H1 (cell line): ENCODE measurements around the gene HLA-DOB. TPM values are rescaled to one million over a fixed set of nuclear protein-coding genes. Genes with fewer than 3 reads are reported as not detected.

Experiments
- CTCF ChIA-PET: fragments of 300-600 bp; sonication (Branson Sonifier 250); formaldehyde crosslinking; loops from one replicate; lab custom pipeline; 2021; ENCODE audit not compliant: partially characterized antibody; lab: Charles Lee
- POLR2A ChIA-PET: fragments of 300-600 bp; sonication (Branson Sonifier 250); formaldehyde crosslinking; loops from one replicate; lab custom pipeline; 2021; ENCODE audit warnings: inconsistent platforms; ENCODE audit not compliant: partially characterized antibody; lab: Charles Lee
- DNase-seq, 2 experiments: peaks; one replicate each; pipeline versions ENCODE4 v3.0.0 to v3.0.0-alpha.2; 2010 to 2022; ENCODE audit warnings: low spot score in 2 of 2, low read depth in 1 of 2, mixed read lengths in 1 of 2
- FAIRE-seq: peaks from 2 replicates; lab custom pipeline; 2011; peaks lifted over from hg19 to GRCh38; lab: Jason Lieb, UNC
- H2AFZ ChIP-seq: 2 replicates; pipeline ENCODE4 v1.8.1; 2012; ENCODE audit warnings: low read length, inconsistent platforms
- H2AK5ac ChIP-seq: 2 replicates; pipeline ENCODE4 v1.6.1; 2013; ENCODE audit warnings: low read depth, low read length
- H2BK120ac ChIP-seq: replicated peaks from 2 replicates; pipeline ENCODE3; 2013; ENCODE audit warnings: low read depth, low read length, inconsistent platforms
- H2BK12ac ChIP-seq: 2 replicates; pipeline ENCODE4 v1.6.1; 2013; ENCODE audit warnings: low read depth, low read length
- H2BK15ac ChIP-seq: 2 replicates; pipeline ENCODE4 v1.6.1; 2013; ENCODE audit warnings: low read length
- H2BK20ac ChIP-seq: 2 replicates; pipeline ENCODE4 v1.6.1; 2013; ENCODE audit warnings: low read length
- H2BK5ac ChIP-seq: 2 replicates; pipeline ENCODE4 v1.6.1; 2013; ENCODE audit warnings: low read depth, low read length
- H3K14ac ChIP-seq: 2 replicates; pipeline ENCODE4 v1.6.1; 2013; ENCODE audit warnings: inconsistent platforms; ENCODE audit not compliant: insufficient read length
- H3K18ac ChIP-seq: 2 replicates; pipeline ENCODE4 v1.6.1; 2013; ENCODE audit warnings: low read length; ENCODE audit errors: extremely low read depth
- H3K23ac ChIP-seq: 2 replicates; pipeline ENCODE4 v1.6.1; 2013; ENCODE audit warnings: inconsistent platforms; ENCODE audit not compliant: insufficient read length
- H3K23me2 ChIP-seq: 2 replicates; pipeline ENCODE4 v1.6.1; 2013; ENCODE audit warnings: low read depth, low read length
- H3K27ac ChIP-seq: 2 replicates; pipeline ENCODE4 v1.6.1; 2011; ENCODE audit warnings: low read depth, low read length, inconsistent platforms
- H3K27me3 ChIP-seq, 4 experiments: replicated peaks in 1 of 4; 1 replicate in 1 of 4; 2 replicates in 3 of 4; pipeline versions ENCODE4 v1.6.1 to v1.8.1; 2011 to 2013; ENCODE audit warnings: low read length in 3 of 4, mild to moderate bottlenecking in 3 of 4, inconsistent platforms in 2 of 4, mixed read lengths in 2 of 4, moderate library complexity in 1 of 4; ENCODE audit not compliant: control insufficient read depth in 3 of 4, insufficient read depth in 3 of 4; ENCODE audit errors: extremely low read depth in 1 of 4
- H3K36me3 ChIP-seq, 4 experiments: 2 replicates each; pipeline versions ENCODE4 v1.6.1 to v1.8.1; 2011 to 2013; ENCODE audit warnings: mild to moderate bottlenecking in 4 of 4, low read length in 3 of 4, moderate library complexity in 2 of 4, control low read depth in 1 of 4, inconsistent platforms in 1 of 4; ENCODE audit not compliant: insufficient read depth in 4 of 4, control insufficient read depth in 2 of 4
- H3K4ac ChIP-seq: replicated peaks from 2 replicates; pipeline ENCODE3; 2013; ENCODE audit warnings: low read length, low read depth, mixed read lengths, inconsistent platforms; ENCODE audit not compliant: insufficient read length
- H3K4me1 ChIP-seq, 4 experiments: replicated peaks in 1 of 4; 1 replicate in 1 of 4; 2 replicates in 3 of 4; pipeline versions ENCODE4 v1.6.1 to v1.8.1; 2011 to 2013; ENCODE audit warnings: low read length in 3 of 4, inconsistent platforms in 2 of 4, mixed read lengths in 1 of 4; ENCODE audit not compliant: insufficient read depth in 4 of 4, control insufficient read depth in 3 of 4
- H3K4me2 ChIP-seq, 2 experiments: 2 replicates each; pipeline versions ENCODE4 v1.6.1 to v1.8.1; 2011 to 2013; ENCODE audit warnings: low read depth in 2 of 2, low read length in 2 of 2, control low read depth in 1 of 2, inconsistent platforms in 1 of 2, mild to moderate bottlenecking in 1 of 2; ENCODE audit not compliant: insufficient read depth in 1 of 2
- H3K4me3 ChIP-seq, 4 experiments: fragments of 200-600, 300-600 bp in 1 of 4; sonication (generic), shearing (Covaris generic), sonication (Bioruptor Twin) in 1 of 4; 2 replicates each; pipeline versions ENCODE4 v1.5.1 to v1.8.1; 2011 to 2016; ENCODE audit warnings: low read length in 4 of 4, low read depth in 3 of 4, control low read depth in 2 of 4, inconsistent platforms in 2 of 4, mild to moderate bottlenecking in 2 of 4, mixed read lengths in 1 of 4, moderate library complexity in 1 of 4; ENCODE audit not compliant: insufficient read depth in 2 of 4; ENCODE audit errors: extremely low read depth in 1 of 4
- H3K56ac ChIP-seq: replicated peaks from 2 replicates; pipeline ENCODE3; 2013; ENCODE audit warnings: low read depth, mild to moderate bottlenecking, mixed read lengths, low read length, inconsistent platforms; ENCODE audit not compliant: insufficient read length
- H3K79me1 ChIP-seq: 2 replicates; pipeline ENCODE4 v1.6.1; 2013; ENCODE audit warnings: low read depth, low read length, control low read depth
- H3K79me2 ChIP-seq, 2 experiments: 2 replicates each; pipeline versions ENCODE4 v1.6.1 to v1.8.1; 2012 to 2013; ENCODE audit warnings: low read length in 2 of 2, mild to moderate bottlenecking in 2 of 2, inconsistent platforms in 1 of 2; ENCODE audit not compliant: insufficient read depth in 2 of 2, control insufficient read depth in 1 of 2
- H3K9ac ChIP-seq, 4 experiments: replicated peaks in 1 of 4; 1 replicate in 1 of 4; 2 replicates in 3 of 4; pipeline versions ENCODE4 v1.6.1 to v1.8.1; 2011 to 2013; ENCODE audit warnings: low read depth in 3 of 4, low read length in 3 of 4, control low read depth in 2 of 4, mild to moderate bottlenecking in 2 of 4, moderate library complexity in 2 of 4, inconsistent platforms in 1 of 4; ENCODE audit errors: extremely low read depth in 1 of 4
- H3K9me3 ChIP-seq, 2 experiments: 2 replicates each; pipeline versions ENCODE4 v1.6.1 to v1.8.1; 2012 to 2013; ENCODE audit warnings: mild to moderate bottlenecking in 2 of 2, moderate library complexity in 2 of 2, control low read depth in 1 of 2, inconsistent platforms in 1 of 2, low read depth in 1 of 2, low read length in 1 of 2, mixed read lengths in 1 of 2; ENCODE audit not compliant: insufficient read depth in 2 of 2
- H4K20me1 ChIP-seq, 2 experiments: replicated peaks in 1 of 2; 2 replicates each; pipeline versions ENCODE3 to v1.8.1; 2011 to 2013; ENCODE audit warnings: inconsistent platforms in 2 of 2, low read length in 2 of 2, mild to moderate bottlenecking in 1 of 2; ENCODE audit not compliant: insufficient read depth in 2 of 2, control insufficient read depth in 1 of 2
- H4K5ac ChIP-seq: 2 replicates; pipeline ENCODE4 v1.6.1; 2013; ENCODE audit warnings: low read length, low read depth, mixed read lengths, inconsistent platforms; ENCODE audit not compliant: insufficient read length
- H4K8ac ChIP-seq: 2 replicates; pipeline ENCODE4 v1.8.0; 2013; ENCODE audit warnings: mild to moderate bottlenecking, moderate library complexity, low read length, inconsistent platforms; ENCODE audit not compliant: insufficient read depth; ENCODE audit errors: extremely low read depth
- H4K91ac ChIP-seq: replicated peaks from 2 replicates; pipeline ENCODE3; 2013; ENCODE audit warnings: low read length, mixed read lengths, inconsistent platforms; ENCODE audit not compliant: insufficient read length
- WGBS, 2 experiments: shearing (Covaris generic) in 1 of 2; methylation state at CpG; one replicate each; pipeline versions ENCODE4 v1.1.6 to v1.1.7; 2013 to 2015; ENCODE audit warnings: low lambda C conversion rate in 2 of 2, mixed read lengths in 2 of 2, inconsistent platforms in 1 of 2, low coverage in 1 of 2, missing lambda C conversion rate in 1 of 2; ENCODE audit not compliant: insufficient replicate concordance in 2 of 2, insufficient coverage in 1 of 2, insufficient read length in 1 of 2; ENCODE audit errors: extremely low coverage in 1 of 2, missing lambda C conversion rate in 1 of 2; 5-methylcytosine and 5-hydroxymethylcytosine counted together
- polyA plus RNA-seq, 7 experiments: library from polyadenylated mRNA; depleted of rRNA in 3 of 7; stranded (reverse) in 5 of 7; unstranded in 2 of 7; fragments of >200 nt in 5 of 7; fragments of 200-250 nt in 2 of 7; gene quantifications; 1 replicate in 5 of 7; 2 replicates in 1 of 7; 4 replicates in 1 of 7; pipeline versions ENCODE4 v1.2.1 to v1.2.3, GENCODE V29; 2011 to 2013; ENCODE audit warnings: missing spikeins in 2 of 7, mixed read lengths in 2 of 7
- total RNA-seq: library from RNA; stranded (reverse); fragmentation: NEBNext Ultra II Directional; extraction: Animal tissue kit (Norgen Biotek cat#: 25700); gene quantifications from 2 replicates; pipeline ENCODE4 v1.2.1, GENCODE V29; 2021

The HLA-DOB gene
- total and polyA plus RNA-seq, 2 of the 8 experiments (the other 6 are each of a cell fraction or from before 2014, with no cell fraction given): 0.35 TPM; not detected in 1

DNA sequence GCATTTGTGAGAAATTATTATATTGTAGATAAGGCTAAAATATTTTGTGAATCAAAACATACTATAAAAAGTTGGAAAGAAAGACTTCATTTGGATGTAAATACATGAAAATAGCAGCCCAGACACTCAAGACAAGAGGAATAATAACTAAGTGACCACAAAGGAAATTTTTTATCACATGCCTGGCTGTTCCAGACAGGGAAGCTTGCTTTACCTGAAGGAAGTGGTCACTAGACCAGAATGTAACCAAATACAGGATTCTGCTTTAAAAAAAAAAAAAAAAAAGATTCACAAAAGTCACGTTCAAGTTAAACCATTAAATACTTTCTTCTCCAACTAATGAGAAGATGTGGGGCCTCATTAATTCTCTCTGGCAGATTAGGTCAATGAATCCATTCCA lies 44.1 kb downstream of the HLA-DOB start:
- H3K18ac ChIP-seq: no peak overlapping the region
- H3K4me1 ChIP-seq: no peaks in the 10 kb centered on the region
- no peaks in the 10 kb centered on the region for H4K20me1 ChIP-seq
- H2BK120ac ChIP-seq: no peak overlapping the region
- POLR2A ChIA-PET: no interaction called here
- H4K8ac ChIP-seq: no peak overlapping the region
- no peak overlapping the region for H2AK5ac ChIP-seq
- H3K9me3 ChIP-seq: no peaks in the 10 kb centered on the region; a peak in 1 of 4 replicates
- H2BK5ac ChIP-seq: no peak overlapping the region
- no peak overlapping the region for H3K23ac ChIP-seq
- no peak overlapping the region for H2AFZ ChIP-seq
- H3K79me2 ChIP-seq: no peaks in the 10 kb centered on the region
- no peak overlapping the region for H4K91ac ChIP-seq
- no peaks in the 10 kb centered on the region for H3K27me3 ChIP-seq
- CTCF ChIA-PET: no interaction called here
- H3K9ac ChIP-seq: no peak overlapping the region
- WGBS, 2 experiments: 82% methylated on average over 1 of the region's 1 CpG; no CpG with 5 or more reads in 1 of the 2 experiments
- H3K23me2 ChIP-seq: no peaks in the 10 kb centered on the region
- no peak for DNase-seq
- H3K4me2 ChIP-seq: no peak overlapping the region
- no peak overlapping the region for H2BK12ac ChIP-seq
- H3K4me3 ChIP-seq: no peak overlapping the region
- no peak overlapping the region for H4K5ac ChIP-seq
- FAIRE-seq: no peak
- no peaks in the 10 kb centered on the region for H3K79me1 ChIP-seq
- H3K4ac ChIP-seq: no peak overlapping the region
- H3K56ac ChIP-seq: no peak overlapping the region
- no peak overlapping the region for H2BK20ac ChIP-seq
- H3K36me3 ChIP-seq: no peaks in the 10 kb centered on the region
- H3K27ac ChIP-seq: no peak overlapping the region
- H2BK15ac ChIP-seq: no peak overlapping the region
- H3K14ac ChIP-seq: no peak overlapping the region
